ENCODE results near the gene CA12.

Gene CA12

GRCh38 chr15:63401714-63402497, 20.3 kb upstream of the CA12 start:
- Histone ChIP-seq H3K27ac (ENCODE audit: low read length) (no peak overlapping the region), H3K4me1 (ENCODE audit: control insufficient read depth, insufficient read depth, low read length) (no peaks in the 10 kb centered on the region), H3K27me3 (ENCODE audit: control insufficient read depth in 1 of 2, insufficient read depth in 2 of 2, low read length in 2 of 2) (no peaks in the 10 kb centered on the region), H3K9ac (ENCODE audit: low read length in 2 of 2) (no peak overlapping the region), H3K36me3 (ENCODE audit: control insufficient read depth in 2 of 2, insufficient read depth in 2 of 2, low read length in 2 of 2) (no peaks in the 10 kb centered on the region), H3K4me3 (ENCODE audit: low read length in 2 of 2) (no peak overlapping the region), H3K9me3 (ENCODE audit: control insufficient read depth in 2 of 2, low read length in 2 of 2) (no peaks in the 10 kb centered on the region)

DNA sequence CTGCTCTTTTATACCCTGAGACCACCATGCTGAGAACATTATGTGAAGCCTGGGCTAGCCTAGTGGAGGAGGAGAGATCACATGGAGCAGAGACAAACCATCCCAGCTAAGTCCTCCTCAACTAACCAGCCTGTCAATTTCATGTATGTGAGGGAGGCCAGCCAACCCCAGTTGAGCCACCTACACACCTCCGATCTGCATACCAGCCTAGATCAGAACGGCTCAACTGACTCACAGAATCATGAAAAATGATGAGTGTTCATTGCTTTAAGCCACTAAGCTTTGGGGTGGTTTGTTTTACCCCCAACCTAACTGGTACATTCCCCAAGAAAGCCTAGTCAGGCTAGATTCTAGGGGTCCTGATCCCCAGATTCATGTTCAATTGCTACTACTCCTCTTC, 19.4 kb upstream of the CA12 start:
- no peak overlapping the region for H3K27ac ChIP-seq (ENCODE audit: low read length)
- H3K36me3 ChIP-seq (ENCODE audit: control insufficient read depth in 2 of 2, insufficient read depth in 2 of 2, low read length in 2 of 2) = no peaks in the 10 kb centered on the region
- no peaks in the 10 kb centered on the region for H3K4me1 ChIP-seq (ENCODE audit: control insufficient read depth, insufficient read depth, low read length)
- H3K4me3 ChIP-seq (ENCODE audit: low read length in 2 of 2) = no peak overlapping the region
- no peak overlapping the region for H3K9ac ChIP-seq (ENCODE audit: low read length in 2 of 2)
- no peaks in the 10 kb centered on the region for H3K27me3 ChIP-seq (ENCODE audit: control insufficient read depth in 1 of 2, insufficient read depth in 2 of 2, low read length in 2 of 2)
- no peaks in the 10 kb centered on the region for H3K9me3 ChIP-seq (ENCODE audit: control insufficient read depth in 2 of 2, low read length in 2 of 2)

DNA sequence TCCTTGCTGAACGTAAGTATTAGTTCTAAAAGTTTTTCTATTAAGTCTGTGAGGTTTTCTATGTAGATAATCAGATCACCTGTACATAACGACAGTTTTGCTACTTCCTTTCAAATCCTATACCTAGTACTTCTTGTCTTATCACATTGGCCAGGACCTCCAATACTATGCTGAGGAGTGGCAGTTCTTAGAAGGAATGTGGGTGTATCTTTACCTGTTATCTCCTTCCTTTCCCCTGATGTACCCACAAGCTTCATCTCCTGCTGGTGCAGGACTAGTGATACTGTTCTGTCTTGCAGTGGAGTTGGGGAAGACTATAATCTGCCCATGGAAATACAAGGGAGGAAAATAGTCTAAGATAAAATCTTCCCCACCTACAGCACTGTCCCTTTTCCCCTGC, 16.8 kb upstream of the CA12 start:
- no peaks in the 10 kb centered on the region for H3K4me1 ChIP-seq (ENCODE audit: control insufficient read depth, insufficient read depth, low read length)
- no peak overlapping the region for H3K4me3 ChIP-seq (ENCODE audit: low read length in 2 of 2)
- H3K9ac ChIP-seq (ENCODE audit: low read length in 2 of 2) = no peak overlapping the region
- no peaks in the 10 kb centered on the region for H3K36me3 ChIP-seq (ENCODE audit: control insufficient read depth in 2 of 2, insufficient read depth in 2 of 2, low read length in 2 of 2)
- no peaks in the 10 kb centered on the region for H3K27me3 ChIP-seq (ENCODE audit: control insufficient read depth in 1 of 2, insufficient read depth in 2 of 2, low read length in 2 of 2)
- no peaks in the 10 kb centered on the region for H3K9me3 ChIP-seq (ENCODE audit: control insufficient read depth in 2 of 2, low read length in 2 of 2)
- no peak overlapping the region for H3K27ac ChIP-seq (ENCODE audit: low read length)

- no peaks in the 10 kb centered on the region for H3K36me3 ChIP-seq (ENCODE audit: control insufficient read depth in 2 of 2, insufficient read depth in 2 of 2, low read length in 2 of 2)
- no peaks in the 10 kb centered on the region for H3K9me3 ChIP-seq (ENCODE audit: control insufficient read depth in 2 of 2, low read length in 2 of 2)
- no peak overlapping the region for H3K4me3 ChIP-seq (ENCODE audit: low read length in 2 of 2)
- H3K27ac ChIP-seq (ENCODE audit: low read length) = no peak overlapping the region
- H3K27me3 ChIP-seq (ENCODE audit: control insufficient read depth in 1 of 2, insufficient read depth in 2 of 2, low read length in 2 of 2) = no peaks in the 10 kb centered on the region
- H3K9ac ChIP-seq (ENCODE audit: low read length in 2 of 2) = no peak overlapping the region
- H3K4me1 ChIP-seq (ENCODE audit: control insufficient read depth, insufficient read depth, low read length) = no peaks in the 10 kb centered on the region
Observed at GRCh38 chr15:63396152-63396928, 14.7 kb upstream of the CA12 start.

- no peaks in the 10 kb centered on the region for H3K36me3 ChIP-seq (ENCODE audit: control insufficient read depth in 2 of 2, insufficient read depth in 2 of 2, low read length in 2 of 2)
- no peaks in the 10 kb centered on the region for H3K4me1 ChIP-seq (ENCODE audit: control insufficient read depth, insufficient read depth, low read length)
- no peak overlapping the region for H3K9ac ChIP-seq (ENCODE audit: low read length in 2 of 2)
- H3K4me3 ChIP-seq (ENCODE audit: low read length in 2 of 2) = no peak overlapping the region
- H3K27me3 ChIP-seq (ENCODE audit: control insufficient read depth in 1 of 2, insufficient read depth in 2 of 2, low read length in 2 of 2) = no peaks in the 10 kb centered on the region
- no peaks in the 10 kb centered on the region for H3K9me3 ChIP-seq (ENCODE audit: control insufficient read depth in 2 of 2, low read length in 2 of 2)
- H3K27ac ChIP-seq (ENCODE audit: low read length) = no peak overlapping the region
Observed at GRCh38 chr15:63395730-63396151, 14.1 kb upstream of the CA12 start.

GRCh38 chr15:63392361-63393009, 10.8 kb upstream of the CA12 start:
- H3K4me3 ChIP-seq (ENCODE audit: low read length in 2 of 2) = no peak overlapping the region
- H3K27me3 ChIP-seq (ENCODE audit: control insufficient read depth in 1 of 2, insufficient read depth in 2 of 2, low read length in 2 of 2) = no peaks in the 10 kb centered on the region
- H3K27ac ChIP-seq (ENCODE audit: low read length) = no peak overlapping the region
- H3K36me3 ChIP-seq (ENCODE audit: control insufficient read depth in 2 of 2, insufficient read depth in 2 of 2, low read length in 2 of 2) = no peaks in the 10 kb centered on the region
- H3K4me1 ChIP-seq (ENCODE audit: control insufficient read depth, insufficient read depth, low read length) = no peaks in the 10 kb centered on the region
- no peak overlapping the region for H3K9ac ChIP-seq (ENCODE audit: low read length in 2 of 2)
- H3K9me3 ChIP-seq (ENCODE audit: control insufficient read depth in 2 of 2, low read length in 2 of 2) = no peaks in the 10 kb centered on the region

DNA sequence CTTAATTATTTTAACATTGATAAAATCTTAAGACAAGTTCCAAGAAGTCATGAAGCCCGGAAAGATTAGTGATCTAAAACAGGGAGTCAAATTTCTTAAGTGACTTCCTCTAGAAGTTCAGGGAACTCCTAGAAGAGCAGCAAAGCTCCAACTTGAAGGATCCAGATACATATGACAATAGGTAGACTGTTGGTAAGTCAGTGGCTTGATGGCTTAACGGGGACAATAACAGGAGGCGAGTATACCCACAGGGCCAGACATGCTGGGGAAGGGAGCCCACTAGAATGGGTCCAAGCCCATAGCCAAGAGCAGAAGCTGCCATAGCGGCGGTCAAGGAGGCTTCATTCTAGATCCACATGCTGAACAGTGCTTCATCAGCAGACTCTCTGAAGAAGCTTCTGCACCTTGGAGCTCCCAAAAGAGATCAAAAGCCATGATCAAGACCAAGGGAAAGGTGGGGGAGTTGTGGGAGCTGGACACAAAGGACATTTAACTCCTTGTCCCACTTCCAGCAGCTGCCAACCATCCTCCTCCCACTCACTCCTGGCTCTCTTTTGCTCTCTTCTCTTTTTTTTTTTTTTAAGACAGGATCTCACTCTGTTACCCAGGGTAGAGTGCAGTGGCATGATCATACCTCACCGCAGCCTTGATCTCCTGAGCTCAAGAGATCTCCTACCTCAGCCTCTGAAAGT, 10.2 kb upstream of the CA12 start:
- Histone ChIP-seq H3K27ac (ENCODE audit: low read length) (no peak overlapping the region), H3K27me3 (ENCODE audit: control insufficient read depth in 1 of 2, insufficient read depth in 2 of 2, low read length in 2 of 2) (no peaks in the 10 kb centered on the region), H3K36me3 (ENCODE audit: control insufficient read depth in 2 of 2, insufficient read depth in 2 of 2, low read length in 2 of 2) (no peaks in the 10 kb centered on the region), H3K9me3 (ENCODE audit: control insufficient read depth in 2 of 2, low read length in 2 of 2) (no peaks in the 10 kb centered on the region), H3K4me1 (ENCODE audit: control insufficient read depth, insufficient read depth, low read length) (no peaks in the 10 kb centered on the region), H3K9ac (ENCODE audit: low read length in 2 of 2) (no peak overlapping the region), H3K4me3 (ENCODE audit: low read length in 2 of 2) (no peak overlapping the region)

GRCh38 chr15:63390689-63391088, 9.0 kb upstream of the CA12 start:
- Histone ChIP-seq H3K27ac (ENCODE audit: low read length) (no peak overlapping the region), H3K4me3 (ENCODE audit: low read length in 2 of 2) (no peak overlapping the region), H3K9me3 (ENCODE audit: control insufficient read depth in 2 of 2, low read length in 2 of 2) (no peaks in the 10 kb centered on the region), H3K9ac (ENCODE audit: low read length in 2 of 2) (peak overlapping the region in 1 of 2 donors; percentile 29), H3K27me3 (ENCODE audit: control insufficient read depth in 1 of 2, insufficient read depth in 2 of 2, low read length in 2 of 2) (no peaks in the 10 kb centered on the region), H3K36me3 (ENCODE audit: control insufficient read depth in 2 of 2, insufficient read depth in 2 of 2, low read length in 2 of 2) (no peaks in the 10 kb centered on the region), H3K4me1 (ENCODE audit: control insufficient read depth, insufficient read depth, low read length) (no peaks in the 10 kb centered on the region)

- Histone ChIP-seq H3K4me1 (ENCODE audit: control insufficient read depth, insufficient read depth, low read length) (no peaks in the 10 kb centered on the region), H3K36me3 (ENCODE audit: control insufficient read depth in 2 of 2, insufficient read depth in 2 of 2, low read length in 2 of 2) (no peaks in the 10 kb centered on the region), H3K4me3 (ENCODE audit: low read length in 2 of 2) (no peak overlapping the region), H3K9me3 (ENCODE audit: control insufficient read depth in 2 of 2, low read length in 2 of 2) (no peaks in the 10 kb centered on the region), H3K27ac (ENCODE audit: low read length) (no peak overlapping the region), H3K27me3 (ENCODE audit: control insufficient read depth in 1 of 2, insufficient read depth in 2 of 2, low read length in 2 of 2) (no peaks in the 10 kb centered on the region), H3K9ac (ENCODE audit: low read length in 2 of 2) (peak overlapping the region in 1 of 2 donors; percentile 29)
Observed at GRCh38 chr15:63389902-63390670, 8.4 kb upstream of the CA12 start.

DNA sequence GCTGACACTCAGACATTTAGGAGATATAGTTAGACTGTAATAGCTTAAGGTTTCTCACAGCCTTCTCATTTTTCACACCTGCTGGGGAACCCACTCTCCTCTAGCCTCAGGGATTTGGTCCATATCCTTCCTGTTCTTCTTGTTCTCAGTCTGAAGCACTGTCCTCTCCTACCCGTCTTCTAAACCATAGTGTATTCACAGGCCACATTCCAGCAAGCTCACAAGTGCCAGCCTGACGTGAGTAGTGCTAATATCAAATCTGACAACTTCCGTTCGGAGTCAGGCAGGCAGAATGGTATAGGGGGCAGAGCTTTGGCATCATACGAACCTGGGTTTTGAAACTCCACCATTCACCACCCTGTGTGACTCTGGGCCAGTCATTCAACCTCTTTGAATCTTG, 6.9 kb upstream of the CA12 start:
- no peaks in the 10 kb centered on the region for H3K36me3 ChIP-seq (ENCODE audit: control insufficient read depth in 2 of 2, insufficient read depth in 2 of 2, low read length in 2 of 2)
- no peak overlapping the region for H3K9ac ChIP-seq (ENCODE audit: low read length in 2 of 2)
- no peaks in the 10 kb centered on the region for H3K4me1 ChIP-seq (ENCODE audit: control insufficient read depth, insufficient read depth, low read length)
- H3K27ac ChIP-seq (ENCODE audit: low read length) = no peak overlapping the region
- no peak overlapping the region for H3K4me3 ChIP-seq (ENCODE audit: low read length in 2 of 2)
- no peaks in the 10 kb centered on the region for H3K27me3 ChIP-seq (ENCODE audit: control insufficient read depth in 1 of 2, insufficient read depth in 2 of 2, low read length in 2 of 2)
- no peaks in the 10 kb centered on the region for H3K9me3 ChIP-seq (ENCODE audit: control insufficient read depth in 2 of 2, low read length in 2 of 2)

Data from stomach smooth muscle (tissue), 2 donors.